Measurements from ENCODE around the gene RERG. TPM values are rescaled to one million over a fixed set of nuclear protein-coding genes. Genes with fewer than 3 reads are reported as not detected.

RERG gene
- total RNA-seq, 1 donor from 2014 or later: 24.2 TPM

DNA sequence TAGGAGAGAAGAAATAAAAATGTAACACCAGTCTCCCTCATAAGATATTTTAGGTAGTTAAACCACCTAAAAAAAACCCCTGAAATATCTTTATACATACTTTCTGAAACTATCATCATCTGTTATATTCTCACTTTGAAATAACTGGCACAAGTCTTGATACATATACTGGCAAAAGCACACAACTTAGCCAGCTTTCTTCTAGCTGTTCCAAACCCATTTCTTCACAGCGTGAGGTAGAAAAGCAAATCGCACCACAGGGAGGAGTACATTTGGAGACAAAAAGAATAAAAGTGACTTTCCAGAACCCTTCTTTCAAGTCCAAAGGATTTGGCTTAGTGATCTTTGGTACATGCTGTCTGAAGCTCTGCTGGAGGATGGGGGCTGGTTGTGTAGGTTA is 78.5 kb downstream of the RERG start:
- H3K9me3 Mint-ChIP-seq: no peaks in the 10 kb centered on the region
- no peaks in the 10 kb centered on the region for H3K4me1 Mint-ChIP-seq (ENCODE audit: unreplicated experiment)
- H3K27ac Mint-ChIP-seq: no peak overlapping the region
- H3K36me3 Mint-ChIP-seq: peaks cover 33% of the 10 kb centered on the region
- no peak for DNase-seq (ENCODE audit: extremely low spot score, unreplicated experiment)
- TF ChIP-seq, protein P1, sequence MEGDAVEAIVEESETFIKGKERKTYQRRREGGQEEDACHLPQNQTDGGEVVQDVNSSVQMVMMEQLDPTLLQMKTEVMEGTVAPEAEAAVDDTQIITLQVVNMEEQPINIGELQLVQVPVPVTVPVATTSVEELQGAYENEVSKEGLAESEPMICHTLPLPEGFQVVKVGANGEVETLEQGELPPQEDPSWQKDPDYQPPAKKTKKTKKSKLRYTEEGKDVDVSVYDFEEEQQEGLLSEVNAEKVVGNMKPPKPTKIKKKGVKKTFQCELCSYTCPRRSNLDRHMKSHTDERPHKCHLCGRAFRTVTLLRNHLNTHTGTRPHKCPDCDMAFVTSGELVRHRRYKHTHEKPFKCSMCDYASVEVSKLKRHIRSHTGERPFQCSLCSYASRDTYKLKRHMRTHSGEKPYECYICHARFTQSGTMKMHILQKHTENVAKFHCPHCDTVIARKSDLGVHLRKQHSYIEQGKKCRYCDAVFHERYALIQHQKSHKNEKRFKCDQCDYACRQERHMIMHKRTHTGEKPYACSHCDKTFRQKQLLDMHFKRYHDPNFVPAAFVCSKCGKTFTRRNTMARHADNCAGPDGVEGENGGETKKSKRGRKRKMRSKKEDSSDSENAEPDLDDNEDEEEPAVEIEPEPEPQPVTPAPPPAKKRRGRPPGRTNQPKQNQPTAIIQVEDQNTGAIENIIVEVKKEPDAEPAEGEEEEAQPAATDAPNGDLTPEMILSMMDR (conservative IDR thresholded peaks at IDR 0.05): no peak
- H3K4me3 Mint-ChIP-seq: no peak overlapping the region
- peaks cover 9% of the 10 kb centered on the region for H3K27me3 Mint-ChIP-seq

DNA sequence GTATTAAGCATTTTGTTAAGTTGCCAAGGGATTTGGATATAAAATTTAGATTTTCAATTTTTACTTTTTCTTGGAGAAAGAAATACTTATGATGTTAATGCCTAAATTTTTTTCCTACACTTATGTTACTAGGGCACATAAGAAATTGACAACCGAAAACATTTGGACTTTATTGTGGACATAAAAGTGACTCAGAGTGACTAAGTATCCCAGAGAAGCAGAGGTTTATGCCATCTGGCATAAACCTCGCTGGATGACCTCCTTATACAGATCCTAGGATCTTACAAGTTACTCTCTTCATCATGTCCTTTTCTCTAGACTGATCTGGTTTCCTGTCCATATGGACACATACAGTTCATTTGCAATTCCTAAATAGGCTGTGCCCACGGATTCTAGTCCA is 89.8 kb downstream of the RERG start:
- Mint-ChIP-seq H3K27ac (no peak overlapping the region), H3K4me3 (no peak overlapping the region), H3K27me3 (peaks cover 3% of the 10 kb centered on the region), H3K4me1 (ENCODE audit: unreplicated experiment) (no peaks in the 10 kb centered on the region), H3K36me3 (peaks cover 17% of the 10 kb centered on the region), H3K9me3 (no peaks in the 10 kb centered on the region)
- no peak for DNase-seq (ENCODE audit: extremely low spot score, unreplicated experiment)
- TF ChIP-seq, protein P1 (conservative IDR thresholded peaks at IDR 0.05): no peak

GRCh38 chr12:15130541-15130940 is 90.7 kb downstream of the RERG start:
- H3K9me3 Mint-ChIP-seq: no peaks in the 10 kb centered on the region
- no peaks in the 10 kb centered on the region for H3K4me1 Mint-ChIP-seq (ENCODE audit: unreplicated experiment)
- H3K4me3 Mint-ChIP-seq: no peak overlapping the region
- H3K27me3 Mint-ChIP-seq: peaks cover 3% of the 10 kb centered on the region
- TF ChIP-seq, protein P1 (conservative IDR thresholded peaks at IDR 0.05): no peak
- no peak overlapping the region for H3K27ac Mint-ChIP-seq
- no peak for DNase-seq (ENCODE audit: extremely low spot score, unreplicated experiment)
- peaks cover 17% of the 10 kb centered on the region for H3K36me3 Mint-ChIP-seq

DNA sequence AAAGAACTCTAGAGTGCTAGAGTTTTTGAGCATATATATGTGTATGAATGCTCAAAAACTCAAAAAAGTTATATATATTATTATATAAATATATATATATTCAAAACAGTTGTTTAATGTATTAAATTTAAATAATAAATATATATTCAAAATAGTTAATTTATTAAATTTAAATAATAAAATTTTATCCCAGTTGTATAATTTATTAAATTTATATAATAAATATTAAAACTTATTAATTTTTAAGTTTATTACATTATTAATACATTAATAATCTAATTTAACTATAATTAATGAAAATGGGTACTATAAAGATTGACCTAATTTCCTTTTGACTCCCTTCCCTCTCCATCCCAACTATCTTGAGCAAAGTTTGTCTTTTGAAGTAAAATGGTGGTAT is 97.8 kb downstream of the RERG start:
- Mint-ChIP-seq H3K4me1 (ENCODE audit: unreplicated experiment) (no peaks in the 10 kb centered on the region), H3K27ac (no peak overlapping the region), H3K9me3 (peaks cover 5% of the 10 kb centered on the region), H3K4me3 (no peak overlapping the region), H3K36me3 (peaks cover 12% of the 10 kb centered on the region), H3K27me3 (no peaks in the 10 kb centered on the region)
- DNase-seq (ENCODE audit: extremely low spot score, unreplicated experiment): no peak
- TF ChIP-seq, protein P1 (conservative IDR thresholded peaks at IDR 0.05): no peak

DNA sequence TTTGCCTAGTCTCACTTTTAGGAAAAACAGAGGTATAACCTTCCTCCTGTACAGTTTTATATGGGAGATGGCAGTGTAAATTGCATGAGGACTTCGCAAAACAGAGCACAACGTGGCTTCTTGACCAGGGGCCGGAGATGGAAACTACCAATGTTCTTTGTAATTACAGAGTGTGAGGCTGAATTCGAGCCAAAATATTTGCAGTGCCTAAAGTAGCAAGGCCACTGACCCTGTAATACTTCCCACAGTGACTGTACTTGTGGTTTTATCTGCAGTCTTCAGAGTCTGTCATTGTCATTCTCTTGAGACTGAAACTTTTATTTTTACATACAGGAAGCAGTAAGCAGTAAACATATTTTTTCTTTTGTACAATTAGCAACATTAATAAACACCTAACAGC is 98.9 kb downstream of the RERG start:
- no peak overlapping the region for H3K4me3 Mint-ChIP-seq
- no peaks in the 10 kb centered on the region for H3K27me3 Mint-ChIP-seq
- H3K27ac Mint-ChIP-seq: no peak overlapping the region
- peaks cover 5% of the 10 kb centered on the region for H3K9me3 Mint-ChIP-seq
- no peaks in the 10 kb centered on the region for H3K4me1 Mint-ChIP-seq (ENCODE audit: unreplicated experiment)
- peaks cover 14% of the 10 kb centered on the region for H3K36me3 Mint-ChIP-seq
- DNase-seq (ENCODE audit: extremely low spot score, unreplicated experiment): no peak
- TF ChIP-seq, protein P1 (conservative IDR thresholded peaks at IDR 0.05): no peak

- no peak overlapping the region for H3K27ac Mint-ChIP-seq
- DNase-seq (ENCODE audit: extremely low spot score, unreplicated experiment): no peak
- peaks cover 5% of the 10 kb centered on the region for H3K9me3 Mint-ChIP-seq
- TF ChIP-seq, protein P1 (conservative IDR thresholded peaks at IDR 0.05): no peak
- H3K4me1 Mint-ChIP-seq (ENCODE audit: unreplicated experiment): no peaks in the 10 kb centered on the region
- peaks cover 9% of the 10 kb centered on the region for H3K36me3 Mint-ChIP-seq
- H3K4me3 Mint-ChIP-seq: no peak overlapping the region
- no peaks in the 10 kb centered on the region for H3K27me3 Mint-ChIP-seq
Measured at GRCh38 chr12:15118955-15119354, 102.3 kb downstream of the RERG start.
